Breast epithelium (tissue), 4 donors: ENCODE data around the gene GLRA1. TPM values are rescaled to one million over a fixed set of nuclear protein-coding genes. Genes with fewer than 3 reads are reported as not detected.

Source experiments
- DNase-seq, 2 donors: peaks; one replicate each; pipeline ENCODE4 v3.0.0-alpha.2; 2019; ENCODE audit warnings: low spot score in 2 of 2
- H3K27ac ChIP-seq, 2 donors: fragments of 200-600 bp; sonication (generic) in 1 of 2; one replicate each; pipeline ENCODE4 v1.5.1; 2016 to 2019; ENCODE audit warnings: mild to moderate bottlenecking in 1 of 2
- H3K27me3 ChIP-seq, 2 donors: fragments of 200-600 bp; sonication (generic) in 1 of 2; one replicate each; pipeline versions ENCODE4 v1.5.1 to v1.6.0; 2017 to 2019; ENCODE audit warnings: control low read depth in 1 of 2, mild to moderate bottlenecking in 1 of 2
- H3K36me3 ChIP-seq: fragments of 200-600 bp; one replicate; pipeline ENCODE4 v1.5.1; 2019
- H3K4me1 ChIP-seq, 2 donors: fragments of 200-600 bp; sonication (generic); one replicate each; pipeline ENCODE4 v1.5.1; 2016 to 2019; ENCODE audit warnings: control low read depth in 1 of 2
- H3K4me3 ChIP-seq, 3 donors: fragments of 200-600 bp; sonication (generic); 1 replicate in 2 of 3; 2 replicates in 1 of 3; pipeline ENCODE4 v1.5.1; 2016 to 2019; ENCODE audit warnings: mild to moderate bottlenecking in 3 of 3, moderate library complexity in 2 of 3
- H3K9me3 ChIP-seq, 2 donors: fragments of 200-600 bp; sonication (generic) in 1 of 2; one replicate each; pipeline ENCODE4 v1.5.1; 2016 to 2019; ENCODE audit warnings: control low read depth in 1 of 2
- CTCF ChIP-seq, 3 donors: fragments of 450-650 bp; IDR thresholded peaks; one replicate each; pipeline ENCODE4 v1.5.1; 2016 to 2017; ENCODE audit warnings: antibody characterized with exemption in 3 of 3, mild to moderate bottlenecking in 3 of 3, moderate library complexity in 3 of 3
- POLR2A ChIP-seq: fragments of 450-650 bp; IDR thresholded peaks from one replicate; pipeline ENCODE4 v1.6.1; 2016; ENCODE audit warnings: antibody characterized with exemption, mild to moderate bottlenecking, moderate library complexity
- POLR2AphosphoS5 ChIP-seq, 3 donors: sonication (generic); formaldehyde crosslinking; IDR thresholded peaks; one replicate each; pipeline ENCODE4 v1.6.1; 2017; ENCODE audit warnings: antibody characterized with exemption in 3 of 3
- intact Hi-C: fragments of 100-400 bp; cut with DNase I; formaldehyde crosslinking; loops from one replicate; pipeline ENCODE4 v1.15.1; 2023; ENCODE audit warnings: low total_unique reads
- total RNA-seq, 3 donors: library from RNA; depleted of rRNA; stranded (reverse); fragments of >200 nt; gene quantifications; one replicate each; pipeline ENCODE4 v1.1.0, GENCODE V29; 2016

GLRA1 gene
- total RNA-seq, 3 donors from 2014 or later = not detected

- TF ChIP-seq CTCF (IDR thresholded peaks at IDR 0.05) = no peak
- no peak for TF ChIP-seq POLR2A
- TF ChIP-seq POLR2AphosphoS5 (IDR thresholded peaks at IDR 0.05) = no peak
- DNase-seq = no peak
- Histone ChIP-seq H3K27me3 (no peaks in the 10 kb centered on the region), H3K4me1 (no peaks in the 10 kb centered on the region), H3K27ac (no peak overlapping the region), H3K9me3 (peaks cover 0 to 2% of the 10 kb centered on the region in 2 donors), H3K4me3 (no peak overlapping the region), H3K36me3 (no peaks in the 10 kb centered on the region)
- intact Hi-C loops = no loop called here
These were observed 13.2 kb upstream of the GLRA1 start for GRCh38 chr5:151937851-151938250.

- intact Hi-C loops = no loop called here
- Histone ChIP-seq H3K36me3 (no peaks in the 10 kb centered on the region), H3K4me1 (no peaks in the 10 kb centered on the region), H3K4me3 (no peak overlapping the region), H3K9me3 (peaks cover 0 to 19% of the 10 kb centered on the region in 2 donors), H3K27ac (no peak overlapping the region), H3K27me3 (no peaks in the 10 kb centered on the region)
- no peak for TF ChIP-seq POLR2AphosphoS5 (IDR thresholded peaks at IDR 0.05)
- TF ChIP-seq POLR2A = no peak
- TF ChIP-seq CTCF (IDR thresholded peaks at IDR 0.05) = no peak
- no peak for DNase-seq
These were observed 10.6 kb upstream of the GLRA1 start for GRCh38 chr5:151935135-151935695.

GRCh38 chr5:151931260-151931659 is 6.6 kb upstream of the GLRA1 start:
- Histone ChIP-seq H3K4me3 (no peak overlapping the region), H3K4me1 (no peaks in the 10 kb centered on the region), H3K27me3 (peaks cover 0 to 7% of the 10 kb centered on the region in 2 donors), H3K36me3 (no peaks in the 10 kb centered on the region), H3K9me3 (peaks cover 0 to 19% of the 10 kb centered on the region in 2 donors), H3K27ac (no peak overlapping the region)
- TF ChIP-seq POLR2A (no peak), POLR2AphosphoS5 (IDR thresholded peaks at IDR 0.05) (no peak), CTCF (IDR thresholded peaks at IDR 0.05) (no peak)
- intact Hi-C loops = no loop called here
- no peak for DNase-seq

- H3K4me1 ChIP-seq = no peaks in the 10 kb centered on the region
- intact Hi-C loops = no loop called here
- peaks cover 0 to under 1% of the 10 kb centered on the region in 2 donors for H3K9me3 ChIP-seq
- TF ChIP-seq POLR2A = no peak
- no peak for TF ChIP-seq POLR2AphosphoS5 (IDR thresholded peaks at IDR 0.05)
- TF ChIP-seq CTCF (IDR thresholded peaks at IDR 0.05) = no peak
- H3K27me3 ChIP-seq = peaks cover 0 to 20% of the 10 kb centered on the region in 2 donors
- no peak for DNase-seq
- H3K36me3 ChIP-seq = no peaks in the 10 kb centered on the region
- H3K27ac ChIP-seq = no peak overlapping the region
- H3K4me3 ChIP-seq = no peak overlapping the region
These were observed 1.5 kb upstream of the GLRA1 start for GRCh38 chr5:151926188-151926587.

- H3K27me3 ChIP-seq = peaks cover 0 to 20% of the 10 kb centered on the region in 2 donors
- TF ChIP-seq CTCF (IDR thresholded peaks at IDR 0.05) (no peak), POLR2AphosphoS5 (IDR thresholded peaks at IDR 0.05) (no peak), POLR2A (no peak)
- no peak overlapping the region for H3K4me3 ChIP-seq
- no peaks in the 10 kb centered on the region for H3K9me3 ChIP-seq
- no peaks in the 10 kb centered on the region for H3K4me1 ChIP-seq
- DNase-seq = no peak
- intact Hi-C loops = no loop called here
- H3K36me3 ChIP-seq = no peaks in the 10 kb centered on the region
- H3K27ac ChIP-seq = no peak overlapping the region
These were observed 689 bp upstream of the GLRA1 start for GRCh38 chr5:151925340-151925739.
